Activated naive CD8-positive, alpha-beta T cell (primary cell): ENCODE data around the gene ITCH.
"Not testable (repeated sequence)": the region's sequence is repeated elsewhere in the genome, so short reads cannot be mapped to it uniquely, and the experiment has no call there.

ENCODE experiments used
- H3K27ac Mint-ChIP-seq: one replicate; pipeline ENCODE4 v1.8.0; 2021; ENCODE audit warnings: mixed read lengths
- H3K27me3 Mint-ChIP-seq: one replicate; pipeline ENCODE4 v1.8.0; 2021; ENCODE audit warnings: mixed read lengths
- H3K36me3 Mint-ChIP-seq: one replicate; pipeline ENCODE4 v1.8.0; 2021; ENCODE audit warnings: mixed read lengths
- H3K4me1 Mint-ChIP-seq: one replicate; pipeline ENCODE4 v1.8.0; 2021; ENCODE audit warnings: low read depth, mixed read lengths
- H3K4me3 Mint-ChIP-seq: one replicate; pipeline ENCODE4 v1.8.0; 2021; ENCODE audit warnings: mild to moderate bottlenecking, mixed read lengths
- H3K9me3 Mint-ChIP-seq: one replicate; pipeline ENCODE4 v1.8.0; 2021; ENCODE audit warnings: low read depth, mixed read lengths

ITCH gene

DNA sequence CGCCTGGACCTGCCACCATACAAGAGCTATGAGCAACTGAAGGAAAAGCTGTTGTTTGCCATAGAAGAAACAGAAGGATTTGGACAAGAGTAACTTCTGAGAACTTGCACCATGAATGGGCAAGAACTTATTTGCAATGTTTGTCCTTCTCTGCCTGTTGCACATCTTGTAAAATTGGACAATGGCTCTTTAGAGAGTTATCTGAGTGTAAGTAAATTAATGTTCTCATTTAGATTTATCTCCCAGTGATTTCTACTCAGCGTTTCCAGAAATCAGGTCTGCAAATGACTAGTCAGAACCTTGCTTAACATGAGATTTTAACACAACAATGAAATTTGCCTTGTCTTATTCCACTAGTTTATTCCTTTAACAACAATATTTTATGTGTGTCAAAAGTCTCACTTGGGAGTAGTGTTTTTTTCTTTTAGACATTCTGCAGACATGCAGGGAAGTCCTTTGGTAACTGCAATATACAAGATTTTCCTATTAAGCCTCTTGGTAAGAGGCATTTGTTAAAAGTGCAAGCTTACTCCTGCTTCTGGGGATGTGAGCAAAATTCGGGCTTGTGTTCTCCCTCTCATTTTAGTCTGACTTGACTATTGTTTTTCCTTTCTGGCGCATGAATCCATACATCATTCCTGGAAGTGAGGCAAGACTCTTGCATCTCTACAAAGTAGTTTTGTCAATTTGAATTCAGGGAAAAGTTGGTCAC lies 144.8 kb downstream of the ITCH start:
- H3K27me3 Mint-ChIP-seq = no peaks in the 10 kb centered on the region
- peaks cover 2% of the 10 kb centered on the region for H3K4me1 Mint-ChIP-seq
- H3K27ac Mint-ChIP-seq = no peak overlapping the region
- H3K4me3 Mint-ChIP-seq = no peak overlapping the region
- no peaks in the 10 kb centered on the region for H3K36me3 Mint-ChIP-seq
- no peaks in the 10 kb centered on the region for H3K9me3 Mint-ChIP-seq

DNA sequence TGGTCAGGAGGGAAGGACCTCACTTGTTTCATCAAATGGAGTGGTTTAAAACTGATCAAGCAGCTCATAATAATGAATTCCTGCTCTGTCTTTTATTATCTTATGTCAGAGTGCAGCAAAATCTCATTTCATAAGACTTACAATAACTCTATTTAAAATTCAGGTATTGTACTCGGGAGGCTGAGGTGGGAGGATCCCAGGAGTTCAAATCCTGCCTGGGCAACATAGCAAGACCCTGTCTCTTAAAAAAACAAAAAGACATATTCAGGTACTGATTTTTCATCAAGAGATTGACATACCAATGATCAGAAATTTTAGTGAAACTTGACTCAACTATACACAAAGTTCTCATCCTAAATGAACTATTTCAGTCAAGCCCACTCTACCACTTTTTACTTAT lies 147.5 kb downstream of the ITCH start:
- Mint-ChIP-seq H3K9me3 (no peaks in the 10 kb centered on the region), H3K27me3 (no peaks in the 10 kb centered on the region), H3K4me1 (peaks cover 13% of the 10 kb centered on the region), H3K27ac (peak overlapping the region; percentile 28), H3K36me3 (no peaks in the 10 kb centered on the region), H3K4me3 (no peak overlapping the region)

DNA sequence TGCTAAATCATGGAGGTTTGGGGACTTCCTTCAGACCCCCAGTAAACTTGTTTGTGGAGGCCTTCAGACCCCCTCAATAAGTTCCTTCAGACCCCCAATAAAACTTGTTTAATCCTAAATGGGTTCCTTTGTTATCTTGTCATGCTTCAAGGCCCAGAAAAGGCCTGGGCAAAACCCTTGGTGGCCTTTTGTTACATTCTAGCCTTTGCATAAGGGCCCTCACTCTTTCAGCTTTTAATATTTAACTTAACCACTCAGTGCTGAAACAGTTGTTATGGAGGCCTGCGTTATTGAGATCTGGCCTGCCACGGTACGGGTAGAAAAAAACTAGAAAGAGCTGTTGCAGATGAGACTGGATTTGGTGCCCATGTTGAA lies 148.8 kb downstream of the ITCH start:
- Mint-ChIP-seq H3K27ac (peak overlapping the region; percentile 50), H3K4me1 (peaks cover 14% of the 10 kb centered on the region), H3K27me3 (no peaks in the 10 kb centered on the region), H3K36me3 (no peaks in the 10 kb centered on the region), H3K9me3 (no peaks in the 10 kb centered on the region), H3K4me3 (no peak overlapping the region)

- no peaks in the 10 kb centered on the region for H3K36me3 Mint-ChIP-seq
- H3K4me1 Mint-ChIP-seq = peaks cover 14% of the 10 kb centered on the region
- H3K4me3 Mint-ChIP-seq = no peak overlapping the region
- no peaks in the 10 kb centered on the region for H3K9me3 Mint-ChIP-seq
- no peaks in the 10 kb centered on the region for H3K27me3 Mint-ChIP-seq
- H3K27ac Mint-ChIP-seq = peak overlapping the region; percentile 50
These were observed 149.3 kb downstream of the ITCH start for GRCh38 chr20:34512266-34512954.

DNA sequence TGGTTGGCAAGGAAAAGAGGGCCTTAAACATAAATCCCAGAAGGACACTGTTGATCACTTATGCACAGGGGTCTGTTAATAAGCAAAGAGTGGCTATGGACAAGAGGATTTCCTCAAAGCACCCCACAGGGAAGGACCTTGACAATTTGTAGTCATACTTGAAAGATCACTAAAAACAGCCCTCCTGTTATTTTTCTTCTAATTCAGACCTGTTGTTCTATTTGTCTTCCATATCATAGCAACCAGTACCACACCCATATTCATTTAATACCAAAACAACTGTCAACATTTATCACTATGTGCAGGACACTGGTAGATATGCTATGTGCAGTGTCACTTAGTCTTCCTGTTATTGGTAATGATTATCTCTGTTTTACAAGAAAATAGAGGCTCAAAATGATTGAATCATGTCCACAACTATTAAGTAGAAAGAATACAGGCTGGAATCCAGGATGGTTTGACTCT lies 149.9 kb downstream of the ITCH start:
- no peaks in the 10 kb centered on the region for H3K27me3 Mint-ChIP-seq
- H3K9me3 Mint-ChIP-seq = no peaks in the 10 kb centered on the region
- no peaks in the 10 kb centered on the region for H3K36me3 Mint-ChIP-seq
- peak overlapping the region; percentile 12 for H3K4me3 Mint-ChIP-seq
- H3K4me1 Mint-ChIP-seq = peaks cover 17% of the 10 kb centered on the region
- H3K27ac Mint-ChIP-seq = no peak overlapping the region

GRCh38 chr20:34514034-34514433 lies 151.0 kb downstream of the ITCH start:
- H3K4me3 Mint-ChIP-seq = peak overlapping the region; percentile 98
- peaks cover 27% of the 10 kb centered on the region for H3K4me1 Mint-ChIP-seq
- H3K27ac Mint-ChIP-seq, H3K27me3 Mint-ChIP-seq, H3K36me3 Mint-ChIP-seq, H3K9me3 Mint-ChIP-seq: not testable (repeated sequence)

- H3K27ac Mint-ChIP-seq = peak overlapping the region; percentile 96
- no peaks in the 10 kb centered on the region for H3K36me3 Mint-ChIP-seq
- H3K27me3 Mint-ChIP-seq = no peaks in the 10 kb centered on the region
- H3K4me3 Mint-ChIP-seq = peak overlapping the region; percentile 98
- H3K4me1 Mint-ChIP-seq = peaks cover 32% of the 10 kb centered on the region
- H3K9me3 Mint-ChIP-seq = no peaks in the 10 kb centered on the region
These were observed 151.9 kb downstream of the ITCH start for GRCh38 chr20:34514897-34515483.

DNA sequence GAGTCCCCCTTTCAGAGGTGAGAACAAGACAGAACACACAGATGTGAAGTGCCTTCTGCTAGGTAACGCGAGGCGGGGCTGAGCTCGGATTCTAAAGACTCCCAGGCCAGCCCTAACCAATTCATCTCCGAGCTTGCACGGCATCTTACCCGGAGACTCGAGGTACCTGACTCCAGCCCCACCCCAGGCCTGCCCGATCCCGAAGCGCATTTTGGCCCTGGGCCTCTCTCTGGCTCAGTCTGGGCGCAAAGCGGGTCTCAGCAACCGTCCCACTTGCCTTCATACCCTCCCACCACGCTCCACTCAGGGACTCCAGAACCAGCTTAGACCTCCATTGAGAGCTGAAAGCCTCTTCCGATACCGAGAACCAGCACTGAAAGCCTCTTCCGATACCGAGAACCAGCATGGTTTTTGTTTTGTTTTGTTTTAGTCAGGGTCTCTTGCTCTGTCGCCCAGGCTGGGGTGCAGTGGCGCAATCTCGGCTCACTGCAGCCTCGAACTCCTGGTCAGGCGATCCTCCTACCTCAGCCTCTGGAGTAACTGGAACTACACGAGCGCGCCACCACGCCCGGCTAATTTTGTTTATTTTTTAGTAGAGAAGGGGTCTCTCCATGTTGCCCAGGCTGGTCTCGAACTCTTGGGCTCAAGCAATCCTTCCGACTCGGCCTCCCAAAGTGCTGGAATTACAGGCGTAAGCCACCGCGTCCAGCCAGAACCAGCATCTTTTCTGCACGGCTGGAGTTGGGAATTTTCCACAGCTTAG lies 152.6 kb downstream of the ITCH start:
- Mint-ChIP-seq H3K9me3 (no peaks in the 10 kb centered on the region), H3K4me3 (peak overlapping the region; percentile 98), H3K36me3 (no peaks in the 10 kb centered on the region), H3K27me3 (no peaks in the 10 kb centered on the region), H3K27ac (peak overlapping the region; percentile 96), H3K4me1 (peaks cover 35% of the 10 kb centered on the region)

DNA sequence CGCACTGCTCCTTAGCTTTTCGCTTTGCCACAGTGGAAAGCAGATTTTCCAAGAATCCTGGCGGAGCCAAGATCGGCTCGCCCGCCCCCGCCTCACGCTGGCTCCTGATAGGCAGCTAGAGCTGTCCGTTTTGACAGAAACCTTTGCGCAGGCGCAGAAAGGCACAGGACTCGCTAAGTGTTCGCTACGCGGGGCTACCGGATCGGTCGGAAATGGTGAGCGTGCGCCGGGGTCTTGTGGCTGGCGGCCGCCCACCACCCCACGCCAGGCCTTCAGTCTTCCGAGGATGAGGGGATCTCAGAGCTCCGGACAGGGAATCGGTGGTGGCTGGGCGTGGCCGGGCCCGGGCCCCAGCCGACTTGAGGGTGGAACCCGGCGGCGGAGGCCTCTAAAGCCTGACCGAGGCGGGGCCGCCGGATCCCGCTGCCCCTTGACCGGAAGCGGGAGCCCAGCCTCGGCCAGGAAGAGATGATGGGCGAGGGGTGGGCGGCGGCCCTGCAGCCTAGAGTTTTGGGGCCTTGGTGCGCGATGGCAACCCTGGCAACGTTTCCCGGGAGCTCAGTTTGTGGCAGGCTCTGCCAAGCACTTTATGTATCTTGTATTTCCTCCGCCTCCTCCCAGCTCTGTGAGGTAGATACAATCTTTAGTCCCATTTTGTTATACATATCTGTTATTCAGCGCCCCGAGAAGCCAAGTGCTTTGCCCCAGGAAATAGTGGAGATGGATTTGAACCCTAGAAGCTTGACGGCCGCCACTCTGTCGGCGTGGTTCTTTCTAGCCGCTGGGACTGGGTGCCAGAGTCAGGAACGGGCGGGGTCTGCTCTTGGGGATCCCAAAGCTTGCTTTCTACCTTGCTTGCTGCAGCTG lies 153.4 kb downstream of the ITCH start, which contains the start of gene DYNLRB1:
DYNLRB1 (plus strand) TSS at position 176 of the 867 bp plus-strand sequence; CDS start at position 213, 37 bp downstream.
- Mint-ChIP-seq H3K27me3 (no peaks in the 10 kb centered on the region), H3K36me3 (no peaks in the 10 kb centered on the region), H3K9me3 (no peaks in the 10 kb centered on the region), H3K4me3 (peak within 1 kb of the TSS; percentile 98), H3K27ac (peak within 1 kb of the TSS; percentile 96), H3K4me1 (peaks cover 39% of the 10 kb centered on the region)

DNA sequence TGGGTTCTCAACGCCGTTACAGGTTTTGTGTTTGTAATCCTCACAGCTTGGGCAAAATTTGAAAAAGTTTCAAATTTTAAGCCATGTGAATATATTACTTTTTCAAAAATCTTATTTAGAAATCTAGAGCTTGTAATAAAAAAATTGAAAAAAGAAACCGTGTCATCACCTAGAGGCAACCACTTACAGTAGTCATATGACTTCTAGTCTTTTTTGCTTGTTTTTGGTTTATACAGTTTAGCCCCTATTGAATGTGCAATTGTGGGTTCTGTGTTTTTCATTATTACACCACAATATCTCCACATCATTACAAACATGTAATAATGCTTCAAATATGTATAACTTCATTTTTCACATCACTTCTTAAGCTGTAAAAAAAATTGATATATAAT lies 154.0 kb downstream of the ITCH start:
- H3K9me3 Mint-ChIP-seq = no peaks in the 10 kb centered on the region
- peaks cover 46% of the 10 kb centered on the region for H3K4me1 Mint-ChIP-seq
- H3K27me3 Mint-ChIP-seq = no peaks in the 10 kb centered on the region
- peaks cover 3% of the 10 kb centered on the region for H3K36me3 Mint-ChIP-seq
- peak overlapping the region; percentile 96 for H3K27ac Mint-ChIP-seq
- H3K4me3 Mint-ChIP-seq = peak overlapping the region; percentile 98

DNA sequence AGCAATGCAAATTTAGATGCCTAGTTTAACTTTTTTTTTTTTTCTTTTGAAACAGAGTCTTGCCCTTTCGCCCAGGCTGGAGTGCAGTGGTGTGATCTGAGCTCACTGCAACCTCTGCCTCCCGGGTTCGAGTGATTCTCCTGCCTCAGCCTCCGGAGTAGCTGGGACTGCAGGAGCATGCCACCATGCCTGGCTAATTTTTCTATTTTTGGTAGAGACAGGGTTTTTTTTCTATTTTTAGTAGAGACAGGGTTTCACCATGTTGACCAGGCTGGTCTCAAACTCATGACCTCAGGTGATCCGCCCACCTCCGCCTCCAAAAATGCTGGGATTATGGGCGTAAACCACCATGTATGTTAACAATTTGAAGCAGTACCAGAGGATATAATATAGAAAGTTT lies 155.8 kb downstream of the ITCH start:
- H3K27ac Mint-ChIP-seq, H3K27me3 Mint-ChIP-seq, H3K36me3 Mint-ChIP-seq, H3K9me3 Mint-ChIP-seq: not testable (repeated sequence)
- Mint-ChIP-seq H3K4me3 (peak overlapping the region; percentile 72), H3K4me1 (peaks cover 59% of the 10 kb centered on the region)

DNA sequence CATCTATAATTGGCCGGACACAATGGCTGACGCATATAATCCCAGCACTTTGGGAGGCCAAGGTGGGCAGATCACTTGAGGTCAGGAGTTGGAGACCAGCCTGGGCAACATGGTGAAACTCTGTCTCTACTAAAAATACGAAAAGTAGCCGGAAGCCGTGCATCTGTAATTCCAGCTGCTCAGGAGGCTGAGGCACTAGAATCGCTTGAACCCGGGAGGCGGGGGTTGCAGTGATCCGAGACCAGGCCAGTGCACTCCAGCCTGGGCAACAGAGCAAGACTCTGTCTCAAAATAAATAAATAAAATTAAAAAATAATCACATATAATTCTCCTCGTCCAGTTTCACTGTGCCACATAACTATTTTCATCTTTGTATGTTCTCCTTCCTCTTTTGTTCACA lies 156.8 kb downstream of the ITCH start:
- not testable (repeated sequence) for H3K9me3 Mint-ChIP-seq, H3K36me3 Mint-ChIP-seq, H3K4me3 Mint-ChIP-seq, H3K27me3 Mint-ChIP-seq
- H3K4me1 Mint-ChIP-seq = peaks cover 54% of the 10 kb centered on the region
- H3K27ac Mint-ChIP-seq = peak overlapping the region; percentile 11

DNA sequence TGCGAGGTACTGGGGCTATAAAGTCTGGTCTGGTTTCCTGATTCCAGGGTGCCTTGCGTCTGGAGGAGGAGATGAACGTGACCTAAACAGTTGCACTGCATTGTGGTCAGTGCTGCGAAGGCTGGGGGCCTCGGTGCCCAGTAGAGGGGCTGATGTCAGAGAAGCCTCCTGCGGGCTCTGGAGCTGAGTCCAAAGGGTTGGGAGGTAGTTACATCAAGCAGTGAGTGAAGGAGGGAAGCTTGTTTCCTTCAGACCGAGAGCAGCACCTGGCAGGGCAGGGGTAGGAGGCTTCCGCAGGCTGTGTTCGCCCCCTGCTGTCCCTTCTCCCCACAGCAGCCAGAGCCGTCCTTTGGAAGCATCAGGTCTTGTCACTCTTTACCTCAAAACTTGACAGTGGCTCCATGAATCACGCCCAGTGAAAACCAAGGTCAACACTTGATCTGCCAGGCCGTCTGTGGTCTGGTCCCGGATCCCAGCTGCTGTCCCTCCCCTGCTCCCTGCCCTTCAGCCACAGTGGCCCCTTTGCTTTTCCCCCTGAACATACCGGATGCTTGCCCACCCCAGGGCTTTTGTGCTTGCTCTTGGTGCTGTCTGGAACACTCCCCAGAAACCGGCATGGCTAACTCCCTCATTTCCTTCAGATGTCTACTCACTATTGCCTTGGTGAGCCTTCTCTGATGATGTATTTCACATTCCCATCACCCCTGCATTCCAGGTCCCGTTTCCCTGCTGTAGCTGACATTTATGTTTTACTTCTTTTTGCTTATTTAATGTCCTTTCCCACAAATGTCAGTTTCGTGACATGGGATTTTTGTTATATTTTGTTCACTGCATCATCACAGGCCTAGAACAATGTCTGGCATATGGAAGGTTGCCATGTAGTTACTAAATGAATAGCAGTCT lies 160.1 kb downstream of the ITCH start:
- H3K27me3 Mint-ChIP-seq = no peaks in the 10 kb centered on the region
- H3K9me3 Mint-ChIP-seq = no peaks in the 10 kb centered on the region
- H3K4me3 Mint-ChIP-seq = no peak overlapping the region
- no peak overlapping the region for H3K27ac Mint-ChIP-seq
- H3K36me3 Mint-ChIP-seq = peaks cover 3% of the 10 kb centered on the region
- H3K4me1 Mint-ChIP-seq = peaks cover 45% of the 10 kb centered on the region
